Stimulated activated CD4-positive, alpha-beta T cell treated with anti-CD3 and anti-CD28 coated beads, Interleukin-2, amount 100 ng/mL, for 24 hours (primary cell): ENCODE results near the gene PAX5.

ENCODE experiments used
- DNase-seq, 2 donors: peaks; one replicate each; pipeline ENCODE4 v3.0.0-alpha.2; 2020

Gene PAX5

GRCh38 chr9:37036776-37037502 is 2.9 kb upstream of the PAX5 start:
- DNase-seq = peak; percentile 42 to 44

GRCh38 chr9:37036371-37036775 is 2.3 kb upstream of the PAX5 start:
- peak in 1 of 2 donors; percentile 22 for DNase-seq

- DNase-seq = no peak
Observed at GRCh38 chr9:37035648-37036370, 1.7 kb upstream of the PAX5 start.

GRCh38 chr9:37034938-37035647 is 1.0 kb upstream of the PAX5 start:
- DNase-seq = no peak

GRCh38 chr9:37034305-37034937 is 353 bp upstream of the PAX5 start:
- peak in 1 of 2 donors; percentile 53 for DNase-seq

- DNase-seq = no peak
Observed at GRCh38 chr9:37033141-37033540, 927 bp downstream of the PAX5 start.

- DNase-seq = no peak
Observed at GRCh38 chr9:37032713-37033112, 1.4 kb downstream of the PAX5 start.

- DNase-seq = no peak
Observed at GRCh38 chr9:37031902-37032301, 2.2 kb downstream of the PAX5 start.

GRCh38 chr9:37031081-37031480 is 3.0 kb downstream of the PAX5 start:
- no peak for DNase-seq

- DNase-seq = peak in 1 of 2 donors; percentile 24
Observed at GRCh38 chr9:37030611-37030939, 3.5 kb downstream of the PAX5 start.

GRCh38 chr9:37029776-37030610 is 4.1 kb downstream of the PAX5 start:
- DNase-seq = peak in 1 of 2 donors; percentile 18

- DNase-seq = no peak
Observed at GRCh38 chr9:37029304-37029775, 4.7 kb downstream of the PAX5 start.

- DNase-seq = no peak
Observed at GRCh38 chr9:37028420-37029031, 5.5 kb downstream of the PAX5 start.

- peak; percentile 88 to 95 for DNase-seq
Observed at GRCh38 chr9:37027582-37028419, 6.3 kb downstream of the PAX5 start.

GRCh38 chr9:37026931-37027581 is 7.0 kb downstream of the PAX5 start:
- peak in 1 of 2 donors; percentile 21 for DNase-seq

- DNase-seq = no peak
Observed at GRCh38 chr9:37026113-37026930, 7.7 kb downstream of the PAX5 start.

- no peak for DNase-seq
Observed at GRCh38 chr9:37025823-37026112, 8.3 kb downstream of the PAX5 start.

- no peak for DNase-seq
Observed at GRCh38 chr9:37025071-37025822, 8.8 kb downstream of the PAX5 start.

GRCh38 chr9:37017546-37017945 is 16.5 kb downstream of the PAX5 start:
- DNase-seq = no peak
